ENCODE data around the gene SNAP91. TPM values are rescaled to one million over a fixed set of nuclear protein-coding genes. Genes with fewer than 3 reads are reported as not detected.

The SNAP91 gene
- total RNA-seq, 1 donor from 2014 or later, result 3.4 TPM

- Histone ChIP-seq H3K4me2 (no peak overlapping the region), H3K9me3 (ENCODE audit: low read depth) (no peaks in the 10 kb centered on the region), H4K20me1 (ENCODE audit: low read depth) (no peaks in the 10 kb centered on the region), H3K4me1 (no peaks in the 10 kb centered on the region), H3K9ac (no peak overlapping the region), H3K4me3 (no peak overlapping the region), H3K36me3 (no peaks in the 10 kb centered on the region), H3K27ac (no peak overlapping the region), H2AFZ (replicated peaks) (no peak overlapping the region), H3K27me3 (peaks cover 44% of the 10 kb centered on the region), H3F3A (ENCODE audit: low read depth) (no peaks in the 10 kb centered on the region), H3K79me2 (ENCODE audit: low read depth) (no peaks in the 10 kb centered on the region)
- no peak for TF ChIP-seq EZH2 (IDR thresholded peaks at IDR 0.05)
- no peak for TF ChIP-seq CTCF (IDR thresholded peaks at IDR 0.05)
- TF ChIP-seq EZH2phosphoT487 (IDR thresholded peaks at IDR 0.05), result no peak
- H3K27me3 Mint-ChIP-seq (ENCODE audit: insufficient read depth, low read depth), result peaks cover 7% of the 10 kb centered on the region
- H3K4me3 Mint-ChIP-seq, result no peak overlapping the region
- H3K36me3 Mint-ChIP-seq, result no peaks in the 10 kb centered on the region
- DNase-seq (ENCODE audit: low spot score), result no peak
- H3K4me1 Mint-ChIP-seq, result no peaks in the 10 kb centered on the region
- no peak overlapping the region for H3K27ac Mint-ChIP-seq
- no peaks in the 10 kb centered on the region for H3K9me3 Mint-ChIP-seq
Measured at GRCh38 chr6:83702749-83703148, 6.2 kb downstream of the SNAP91 start.

DNA sequence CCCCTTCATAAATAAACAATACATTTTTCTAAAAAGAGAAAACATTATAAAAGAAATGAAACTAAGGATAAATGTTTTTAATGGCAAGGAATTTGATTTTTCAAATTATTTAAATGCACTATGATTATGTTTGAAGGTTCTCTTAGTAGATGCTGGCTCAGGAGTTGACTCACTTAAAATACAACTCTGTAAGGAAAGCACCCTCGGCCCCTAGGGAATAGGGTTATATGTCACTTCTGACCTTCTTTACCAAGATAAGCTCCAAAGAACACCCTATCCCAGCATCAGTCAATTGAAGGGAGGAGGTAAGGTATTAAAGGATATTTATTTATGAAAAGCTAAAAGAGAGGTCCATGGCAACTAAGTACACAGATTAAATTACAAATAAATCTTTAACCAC, 6.8 kb downstream of the SNAP91 start:
- H3K9ac ChIP-seq, result no peak overlapping the region
- H3K4me2 ChIP-seq, result no peak overlapping the region
- H3K27ac ChIP-seq, result no peak overlapping the region
- Mint-ChIP-seq H3K4me3 (no peak overlapping the region), H3K9me3 (no peaks in the 10 kb centered on the region), H3K36me3 (no peaks in the 10 kb centered on the region), H3K27me3 (ENCODE audit: insufficient read depth, low read depth) (peaks cover 1% of the 10 kb centered on the region), H3K27ac (no peak overlapping the region), H3K4me1 (no peaks in the 10 kb centered on the region)
- H3K36me3 ChIP-seq, result no peaks in the 10 kb centered on the region
- peaks cover 38% of the 10 kb centered on the region for H3K27me3 ChIP-seq
- no peaks in the 10 kb centered on the region for H3K9me3 ChIP-seq (ENCODE audit: low read depth)
- H4K20me1 ChIP-seq (ENCODE audit: low read depth), result no peaks in the 10 kb centered on the region
- no peak for DNase-seq (ENCODE audit: low spot score)
- no peaks in the 10 kb centered on the region for H3F3A ChIP-seq (ENCODE audit: low read depth)
- no peak overlapping the region for H2AFZ ChIP-seq (replicated peaks)
- TF ChIP-seq EZH2 (IDR thresholded peaks at IDR 0.05) (no peak), CTCF (IDR thresholded peaks at IDR 0.05) (no peak), EZH2phosphoT487 (IDR thresholded peaks at IDR 0.05) (no peak)
- H3K79me2 ChIP-seq (ENCODE audit: low read depth), result no peaks in the 10 kb centered on the region
- H3K4me1 ChIP-seq, result no peaks in the 10 kb centered on the region
- no peak overlapping the region for H3K4me3 ChIP-seq

GRCh38 chr6:83696674-83697073, 12.2 kb downstream of the SNAP91 start:
- Histone ChIP-seq H3K27me3 (no peaks in the 10 kb centered on the region), H4K20me1 (ENCODE audit: low read depth) (no peaks in the 10 kb centered on the region), H3K4me3 (no peak overlapping the region), H3F3A (ENCODE audit: low read depth) (no peaks in the 10 kb centered on the region), H3K9me3 (ENCODE audit: low read depth) (no peaks in the 10 kb centered on the region), H3K9ac (no peak overlapping the region), H2AFZ (replicated peaks) (no peak overlapping the region), H3K27ac (no peak overlapping the region), H3K4me1 (no peaks in the 10 kb centered on the region), H3K4me2 (no peak overlapping the region), H3K79me2 (ENCODE audit: low read depth) (no peaks in the 10 kb centered on the region), H3K36me3 (no peaks in the 10 kb centered on the region)
- H3K4me3 Mint-ChIP-seq, result no peak overlapping the region
- no peak for DNase-seq (ENCODE audit: low spot score)
- TF ChIP-seq EZH2phosphoT487 (IDR thresholded peaks at IDR 0.05) (no peak), EZH2 (IDR thresholded peaks at IDR 0.05) (no peak), CTCF (IDR thresholded peaks at IDR 0.05) (no peak)
- no peaks in the 10 kb centered on the region for H3K9me3 Mint-ChIP-seq
- no peaks in the 10 kb centered on the region for H3K36me3 Mint-ChIP-seq
- H3K27me3 Mint-ChIP-seq (ENCODE audit: insufficient read depth, low read depth), result no peaks in the 10 kb centered on the region
- H3K4me1 Mint-ChIP-seq, result no peaks in the 10 kb centered on the region
- H3K27ac Mint-ChIP-seq, result no peak overlapping the region

Measured in neural progenitor cell (in vitro differentiated cells).